Stomach (tissue), 9 donors: ENCODE measurements around the gene ARHGAP26. TPM values are rescaled to one million over a fixed set of nuclear protein-coding genes. Genes with fewer than 3 reads are reported as not detected.
A peak's percentile ranks its signal among the peaks of the same experiment; 100 is the strongest.

Experiments
- DNase-seq, 2 donors: peaks; one replicate each; pipeline versions ENCODE4 v3.0.0 to v3.0.0-alpha.2; 2013 to 2019
- H3K27ac ChIP-seq, 5 donors: fragments of 200-600 bp in 4 of 5; sonication (generic) in 4 of 5; one replicate each; pipeline ENCODE4 v1.5.1; 2013 to 2019; ENCODE audit warnings: mild to moderate bottlenecking in 1 of 5, moderate library complexity in 1 of 5
- H3K27me3 ChIP-seq, 3 donors: fragments of 200-600 bp; sonication (generic); one replicate each; pipeline ENCODE4 v1.5.1; 2017 to 2019; ENCODE audit warnings: mixed run types in 1 of 3
- H3K36me3 ChIP-seq, 4 donors: fragments of 200-600 bp; sonication (generic); 1 replicate in 3 of 4; 2 replicates in 1 of 4; pipeline ENCODE4 v1.5.1; 2016 to 2019
- H3K4me1 ChIP-seq, 4 donors: fragments of 200-600 bp; sonication (generic); one replicate each; pipeline ENCODE4 v1.5.1; 2016 to 2019
- H3K4me3 ChIP-seq, 4 donors: fragments of 200-600 bp; sonication (generic) in 3 of 4; one replicate each; pipeline ENCODE4 v1.5.1; 2016 to 2019; ENCODE audit warnings: mild to moderate bottlenecking in 1 of 4
- H3K9me3 ChIP-seq, 4 donors: fragments of 200-600 bp; sonication (generic); one replicate each; pipeline ENCODE4 v1.5.1; 2016 to 2019
- EP300 ChIP-seq: sonication (generic); formaldehyde crosslinking; IDR thresholded peaks from one replicate; pipeline ENCODE4 v1.6.1; 2017; ENCODE audit warnings: antibody characterized with exemption
- POLR2A ChIP-seq, 4 donors: fragments of 450-650 bp; IDR thresholded peaks; one replicate each; pipeline ENCODE4 v1.6.1; 2016; ENCODE audit warnings: antibody characterized with exemption in 4 of 4, control low read depth in 2 of 4, mild to moderate bottlenecking in 1 of 4, moderate library complexity in 1 of 4
- POLR2AphosphoS5 ChIP-seq, 3 donors: sonication (generic); formaldehyde crosslinking; IDR thresholded peaks; one replicate each; pipeline ENCODE4 v1.6.1; 2016; ENCODE audit warnings: antibody characterized with exemption in 3 of 3
- WGBS, 5 donors: extraction: QIAGEN DNeasy Blood & Tissue Kit in 3 of 5; methylation state at CpG; one replicate each; pipeline versions ENCODE4 v1.1.5 to v1.1.7; 2013 to 2018; 5-methylcytosine and 5-hydroxymethylcytosine counted together
- intact Hi-C: fragments of 100-400 bp; cut with DNase I; formaldehyde crosslinking; loops from one replicate; pipeline ENCODE4 v1.15.1; 2023; ENCODE audit warnings: low total_unique reads
- polyA plus RNA-seq, 3 donors: library from polyadenylated mRNA; stranded (reverse); fragments of 200-250 nt; gene quantifications; one replicate each; pipeline ENCODE4 v1.2.3, GENCODE V29; 2013
- total RNA-seq, 5 donors: library from RNA; depleted of rRNA; stranded (reverse); fragments of >200 nt; gene quantifications; one replicate each; pipeline versions ENCODE4 v1.1.0 to v1.2.3, GENCODE V29; 2014 to 2016
- TF ChIP-seq, protein P1 (sequence below), 7 experiments: fragments of 450-650 bp in 4 of 7; fragments of 200-600 bp in 3 of 7; sonication (generic) in 3 of 7; IDR thresholded peaks; one replicate each; pipeline ENCODE4 v1.5.1; 2016 to 2019; ENCODE audit warnings: antibody characterized with exemption in 7 of 7, control low read depth in 2 of 7, mild to moderate bottlenecking in 1 of 7
- donor health status: healthy with polysubstance abuse.
- donor health status: Bipolar disorder and iron deficiency.
- donor health status: healthy.

The ARHGAP26 gene
- total and polyA plus RNA-seq, 8 donors = 4.0 to 115 (median 34.1) TPM

DNA sequence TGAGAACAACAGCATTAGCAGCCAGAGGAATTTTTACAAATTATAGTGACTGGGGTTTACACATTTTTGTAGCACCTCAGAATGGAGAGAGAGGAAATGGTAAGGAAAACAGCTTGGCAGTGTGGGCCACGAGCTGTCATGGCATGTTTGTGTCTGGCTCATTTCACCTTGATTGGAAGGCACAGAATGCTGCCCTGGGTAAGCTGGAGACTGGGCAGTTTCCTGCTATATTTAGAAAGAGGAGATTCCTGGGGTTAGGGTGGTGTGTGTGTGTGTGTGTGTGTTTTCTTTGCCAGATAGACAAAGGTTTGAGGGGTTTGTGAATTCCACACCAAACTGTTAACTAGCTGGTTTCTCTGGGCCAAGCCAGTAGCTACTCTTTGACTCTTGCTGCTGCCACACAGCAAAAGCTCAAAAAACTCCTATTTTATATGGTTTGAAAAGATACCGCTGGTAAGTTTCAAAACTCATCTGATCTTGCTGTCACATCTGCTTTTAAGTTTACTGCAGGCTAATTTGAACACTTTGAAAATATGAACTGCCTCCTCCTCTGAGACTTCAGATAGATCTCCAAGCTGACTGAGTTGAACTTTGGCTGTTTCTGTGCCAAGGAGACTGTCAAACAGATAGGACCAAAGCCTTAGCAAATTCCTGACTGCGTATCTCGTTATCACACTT, 9.1 kb downstream of the ARHGAP26 start:
- H3K9me3 ChIP-seq = no peaks in the 10 kb centered on the region
- intact Hi-C loops = no loop called here
- peak in 1 of 2 donors; percentile 59 for DNase-seq
- no peak for TF ChIP-seq EP300
- TF ChIP-seq, protein P1, sequence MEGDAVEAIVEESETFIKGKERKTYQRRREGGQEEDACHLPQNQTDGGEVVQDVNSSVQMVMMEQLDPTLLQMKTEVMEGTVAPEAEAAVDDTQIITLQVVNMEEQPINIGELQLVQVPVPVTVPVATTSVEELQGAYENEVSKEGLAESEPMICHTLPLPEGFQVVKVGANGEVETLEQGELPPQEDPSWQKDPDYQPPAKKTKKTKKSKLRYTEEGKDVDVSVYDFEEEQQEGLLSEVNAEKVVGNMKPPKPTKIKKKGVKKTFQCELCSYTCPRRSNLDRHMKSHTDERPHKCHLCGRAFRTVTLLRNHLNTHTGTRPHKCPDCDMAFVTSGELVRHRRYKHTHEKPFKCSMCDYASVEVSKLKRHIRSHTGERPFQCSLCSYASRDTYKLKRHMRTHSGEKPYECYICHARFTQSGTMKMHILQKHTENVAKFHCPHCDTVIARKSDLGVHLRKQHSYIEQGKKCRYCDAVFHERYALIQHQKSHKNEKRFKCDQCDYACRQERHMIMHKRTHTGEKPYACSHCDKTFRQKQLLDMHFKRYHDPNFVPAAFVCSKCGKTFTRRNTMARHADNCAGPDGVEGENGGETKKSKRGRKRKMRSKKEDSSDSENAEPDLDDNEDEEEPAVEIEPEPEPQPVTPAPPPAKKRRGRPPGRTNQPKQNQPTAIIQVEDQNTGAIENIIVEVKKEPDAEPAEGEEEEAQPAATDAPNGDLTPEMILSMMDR (IDR thresholded peaks at IDR 0.05) = no peak
- peak in 1 of 3 donors; percentile 25 for TF ChIP-seq POLR2AphosphoS5 (IDR thresholded peaks at IDR 0.05)
- TF ChIP-seq POLR2A (IDR thresholded peaks at IDR 0.05) = no peak
- H3K27ac ChIP-seq = peak overlapping the region in 3 of 5 donors; percentile 34 to 46 (median 42)
- no peaks in the 10 kb centered on the region for H3K27me3 ChIP-seq
- 41 to 57% (median 46%) methylated on average over 4 of the region's 4 CpGs for whole genome bisulfite sequencing, 5 donors
- no peaks in the 10 kb centered on the region for H3K36me3 ChIP-seq
- H3K4me3 ChIP-seq = no peak overlapping the region
- peaks cover 19 to 85% (median 38%) of the 10 kb centered on the region in 4 donors for H3K4me1 ChIP-seq

DNA sequence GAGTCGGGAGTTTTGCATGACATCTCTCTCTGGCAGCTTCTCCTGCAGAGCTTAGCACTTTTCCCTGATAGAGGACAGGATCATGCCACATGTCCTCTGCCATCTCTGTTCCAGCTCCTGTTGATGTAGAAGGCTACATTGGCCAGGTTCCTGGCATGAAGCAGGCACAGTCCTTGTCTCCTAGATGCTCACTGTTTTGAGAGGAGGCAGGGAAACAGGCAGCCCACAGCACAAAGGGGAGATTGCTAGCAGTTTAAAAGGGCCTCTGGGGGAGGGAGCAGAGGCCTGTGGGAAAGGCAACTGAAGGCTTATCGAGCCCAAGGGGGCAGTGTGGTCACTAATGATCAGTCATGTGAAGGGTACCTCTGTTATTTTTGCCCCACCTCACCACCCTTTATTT, 10.7 kb downstream of the ARHGAP26 start:
- Histone ChIP-seq H3K36me3 (no peaks in the 10 kb centered on the region), H3K27ac (no peak overlapping the region), H3K9me3 (no peaks in the 10 kb centered on the region), H3K27me3 (no peaks in the 10 kb centered on the region), H3K4me1 (peaks cover 19 to 85% (median 39%) of the 10 kb centered on the region in 4 donors), H3K4me3 (no peak overlapping the region)
- intact Hi-C loops = no loop called here
- no peak for DNase-seq
- 40 to 58% (median 50%) methylated on average over 2 of the region's 2 CpGs for WGBS, 5 donors
- TF ChIP-seq, protein P1 (IDR thresholded peaks at IDR 0.05) = no peak
- TF ChIP-seq EP300 = no peak
- TF ChIP-seq POLR2A (IDR thresholded peaks at IDR 0.05) = no peak
- no peak for TF ChIP-seq POLR2AphosphoS5 (IDR thresholded peaks at IDR 0.05)

DNA sequence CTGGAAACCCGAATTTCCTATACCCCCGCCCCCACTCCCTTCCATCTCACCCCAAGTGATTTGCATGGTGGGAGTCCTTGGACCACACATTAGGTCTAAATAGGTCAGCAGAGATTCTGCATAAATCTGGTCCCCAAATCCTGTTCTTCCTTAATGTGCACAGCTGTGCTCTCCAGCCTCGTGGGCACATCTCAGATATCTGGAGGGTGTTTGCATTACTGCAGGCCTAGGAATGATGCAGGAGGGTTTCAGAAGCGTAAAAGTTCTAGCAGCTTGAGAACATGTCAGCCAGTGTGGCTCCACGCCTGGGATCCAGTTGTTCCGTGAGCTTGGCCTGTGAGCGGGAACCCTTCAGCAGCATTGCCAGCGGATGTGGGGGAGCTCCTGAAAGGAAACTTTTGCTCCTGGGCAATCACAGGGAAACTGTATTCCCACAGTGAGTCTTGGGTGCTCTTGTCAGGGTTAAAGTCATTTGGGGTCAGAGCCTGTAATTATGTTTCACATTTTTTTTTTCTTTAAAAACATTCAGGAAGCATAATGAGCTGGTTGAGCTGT, 12.9 kb downstream of the ARHGAP26 start:
- intact Hi-C loops = no loop called here
- no peak for TF ChIP-seq POLR2AphosphoS5 (IDR thresholded peaks at IDR 0.05)
- no peak for TF ChIP-seq POLR2A (IDR thresholded peaks at IDR 0.05)
- TF ChIP-seq, protein P1 (IDR thresholded peaks at IDR 0.05) = no peak
- no peak for TF ChIP-seq EP300
- Histone ChIP-seq H3K27ac (peak overlapping the region in 4 of 5 donors; percentile 15 to 59 (median 28)), H3K4me1 (peaks cover 19 to 69% (median 36%) of the 10 kb centered on the region in 4 donors), H3K36me3 (no peaks in the 10 kb centered on the region), H3K4me3 (no peak overlapping the region), H3K9me3 (no peaks in the 10 kb centered on the region), H3K27me3 (no peaks in the 10 kb centered on the region)
- 75 to 91% (median 80%) methylated on average over 8 of the region's 8 CpGs for WGBS, 5 donors
- DNase-seq = peak in 1 of 2 donors; percentile 40

DNA sequence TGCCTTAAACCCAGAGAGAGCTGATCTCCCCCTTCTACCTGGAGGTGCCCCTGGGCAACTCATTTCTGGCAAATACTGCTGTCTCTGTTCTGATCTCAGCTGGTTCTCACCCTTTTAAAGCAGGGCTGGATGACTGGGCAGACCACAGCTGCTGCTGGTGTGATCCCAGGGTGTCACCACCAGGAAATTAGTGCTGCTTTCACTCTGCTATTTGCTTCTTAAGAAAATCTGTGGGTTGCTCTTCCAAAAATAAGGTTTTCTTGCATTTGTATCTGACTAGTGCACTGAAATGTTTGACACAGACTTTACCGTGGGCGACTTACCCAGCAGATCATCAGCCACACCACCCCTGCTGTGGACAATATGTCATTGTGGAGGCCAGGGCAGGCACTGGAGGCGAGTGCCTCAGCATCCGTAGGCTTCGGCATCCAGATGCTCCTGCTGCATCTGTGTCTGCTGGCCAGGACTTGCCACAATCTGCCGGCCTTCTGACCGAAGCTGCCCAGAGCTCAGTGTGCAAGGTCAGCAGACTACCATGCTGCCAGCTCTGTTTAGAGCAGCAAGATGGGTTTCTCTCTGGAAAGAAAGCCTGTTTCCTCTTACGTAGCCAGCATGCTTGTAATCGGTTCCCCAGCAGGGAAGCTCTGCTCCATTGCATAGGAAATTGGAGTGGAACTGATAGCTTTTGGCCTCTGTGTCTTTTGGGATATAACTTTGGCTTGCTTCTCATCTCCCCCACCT, 13.6 kb downstream of the ARHGAP26 start:
- intact Hi-C loops = no loop called here
- Histone ChIP-seq H3K4me1 (peaks cover 19 to 65% (median 31%) of the 10 kb centered on the region in 4 donors), H3K27me3 (no peaks in the 10 kb centered on the region), H3K36me3 (no peaks in the 10 kb centered on the region), H3K27ac (peak overlapping the region in 4 of 5 donors; percentile 15 to 59 (median 40)), H3K9me3 (no peaks in the 10 kb centered on the region), H3K4me3 (no peak overlapping the region)
- peak in 1 of 2 donors; percentile 56 for DNase-seq
- WGBS, 5 donors = 44 to 70% (median 65%) methylated on average over 8 to 9 of the region's 9 CpGs
- TF ChIP-seq, protein P1 (IDR thresholded peaks at IDR 0.05) = no peak
- TF ChIP-seq POLR2A (IDR thresholded peaks at IDR 0.05) (no peak), POLR2AphosphoS5 (IDR thresholded peaks at IDR 0.05) (no peak), EP300 (no peak)
